Measurements from ENCODE around the gene CAMTA1. TPM values are rescaled to one million over a fixed set of nuclear protein-coding genes. Genes with fewer than 3 reads are reported as not detected.

CAMTA1 gene
- total RNA-seq, 1 donor from 2014 or later = 63.8 TPM

DNA sequence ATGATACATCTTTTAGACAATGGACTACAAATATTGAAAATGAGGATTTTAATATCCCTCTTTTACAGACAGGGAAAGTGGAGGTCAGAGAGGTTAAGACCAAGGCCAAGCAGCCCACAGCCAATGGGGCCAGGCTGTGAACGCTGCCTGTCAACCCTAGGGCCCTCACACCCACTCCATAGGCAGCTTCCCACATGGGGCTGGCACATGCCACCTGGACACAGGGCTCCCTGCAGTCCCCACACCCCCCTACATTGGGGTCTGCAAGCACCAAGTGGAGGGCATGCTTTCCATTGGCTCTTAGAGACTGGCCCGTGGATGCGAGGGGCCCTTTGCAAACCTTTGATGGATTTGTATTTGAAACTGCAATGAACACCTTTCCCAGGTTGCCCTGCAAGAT lies 637.3 kb downstream of the CAMTA1 start:
- Mint-ChIP-seq H3K4me1 (ENCODE audit: low read depth) (peaks cover 59% of the 10 kb centered on the region), H3K4me3 (ENCODE audit: unreplicated experiment) (no peak overlapping the region), H3K27me3 (ENCODE audit: low read depth) (no peaks in the 10 kb centered on the region), H3K27ac (ENCODE audit: unreplicated experiment) (no peak overlapping the region), H3K36me3 (ENCODE audit: low read depth) (peaks cover 4% of the 10 kb centered on the region), H3K9me3 (ENCODE audit: low read depth) (peaks cover 5% of the 10 kb centered on the region)
- DNase-seq (ENCODE audit: low spot score) = peak; percentile 41
- TF ChIP-seq, protein P1, sequence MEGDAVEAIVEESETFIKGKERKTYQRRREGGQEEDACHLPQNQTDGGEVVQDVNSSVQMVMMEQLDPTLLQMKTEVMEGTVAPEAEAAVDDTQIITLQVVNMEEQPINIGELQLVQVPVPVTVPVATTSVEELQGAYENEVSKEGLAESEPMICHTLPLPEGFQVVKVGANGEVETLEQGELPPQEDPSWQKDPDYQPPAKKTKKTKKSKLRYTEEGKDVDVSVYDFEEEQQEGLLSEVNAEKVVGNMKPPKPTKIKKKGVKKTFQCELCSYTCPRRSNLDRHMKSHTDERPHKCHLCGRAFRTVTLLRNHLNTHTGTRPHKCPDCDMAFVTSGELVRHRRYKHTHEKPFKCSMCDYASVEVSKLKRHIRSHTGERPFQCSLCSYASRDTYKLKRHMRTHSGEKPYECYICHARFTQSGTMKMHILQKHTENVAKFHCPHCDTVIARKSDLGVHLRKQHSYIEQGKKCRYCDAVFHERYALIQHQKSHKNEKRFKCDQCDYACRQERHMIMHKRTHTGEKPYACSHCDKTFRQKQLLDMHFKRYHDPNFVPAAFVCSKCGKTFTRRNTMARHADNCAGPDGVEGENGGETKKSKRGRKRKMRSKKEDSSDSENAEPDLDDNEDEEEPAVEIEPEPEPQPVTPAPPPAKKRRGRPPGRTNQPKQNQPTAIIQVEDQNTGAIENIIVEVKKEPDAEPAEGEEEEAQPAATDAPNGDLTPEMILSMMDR (IDR thresholded peaks at IDR 0.05) = no peak

DNA sequence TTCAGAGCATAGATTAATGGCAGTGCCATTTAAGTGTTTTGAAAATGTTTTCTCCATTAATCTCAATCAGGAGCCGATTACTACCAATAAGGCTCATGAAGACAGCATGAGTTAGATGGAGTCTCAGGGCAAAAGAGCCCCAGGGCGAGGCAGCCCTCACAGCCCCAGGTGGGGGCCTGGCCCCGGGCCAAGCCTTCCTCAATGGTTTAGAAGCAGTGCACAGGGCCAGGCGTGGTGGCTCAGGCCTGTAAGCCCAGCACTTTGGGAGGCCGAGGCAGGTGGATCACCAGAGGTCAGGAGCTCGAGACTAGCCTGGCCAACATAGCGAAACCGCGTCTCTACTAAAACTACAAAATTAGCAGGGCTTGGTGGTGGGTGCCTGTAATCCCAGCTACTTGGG lies 637.7 kb downstream of the CAMTA1 start:
- peaks cover 3% of the 10 kb centered on the region for H3K36me3 Mint-ChIP-seq (ENCODE audit: low read depth)
- H3K27ac Mint-ChIP-seq (ENCODE audit: unreplicated experiment) = no peak overlapping the region
- peaks cover 63% of the 10 kb centered on the region for H3K4me1 Mint-ChIP-seq (ENCODE audit: low read depth)
- H3K4me3 Mint-ChIP-seq (ENCODE audit: unreplicated experiment) = no peak overlapping the region
- no peaks in the 10 kb centered on the region for H3K27me3 Mint-ChIP-seq (ENCODE audit: low read depth)
- peak; percentile 50 for DNase-seq (ENCODE audit: low spot score)
- H3K9me3 Mint-ChIP-seq (ENCODE audit: low read depth) = peaks cover 1% of the 10 kb centered on the region
- TF ChIP-seq, protein P1 (IDR thresholded peaks at IDR 0.05) = no peak

DNA sequence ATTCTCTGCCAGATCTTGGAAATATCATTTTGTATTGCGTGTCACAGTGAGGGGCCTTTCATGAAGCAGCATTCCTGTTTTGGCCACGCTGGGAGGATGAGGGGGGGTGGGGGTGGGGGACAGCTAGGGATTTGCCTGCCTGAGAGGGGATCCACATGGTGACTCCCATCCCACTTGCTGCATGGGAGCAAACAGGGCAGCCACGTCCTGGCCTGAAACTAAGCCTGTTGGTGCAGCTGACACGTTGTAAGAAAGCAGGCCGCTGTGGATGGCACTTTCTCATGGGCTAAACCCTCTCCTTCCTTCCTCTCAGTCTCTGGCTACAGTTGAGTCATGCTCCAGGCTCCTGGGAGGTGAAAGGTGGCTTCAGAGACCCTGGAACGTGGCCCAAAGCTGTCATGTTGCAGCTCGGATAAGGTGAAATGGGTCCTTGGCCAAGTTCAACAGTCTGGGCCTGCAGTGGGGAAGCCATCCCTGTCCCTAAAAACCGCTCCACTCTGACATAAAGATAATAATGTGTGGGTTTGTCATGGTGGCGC lies 639.2 kb downstream of the CAMTA1 start:
- H3K36me3 Mint-ChIP-seq (ENCODE audit: low read depth) = no peaks in the 10 kb centered on the region
- TF ChIP-seq, protein P1 (IDR thresholded peaks at IDR 0.05) = no peak
- peak; percentile 15 for DNase-seq (ENCODE audit: low spot score)
- H3K27ac Mint-ChIP-seq (ENCODE audit: unreplicated experiment) = peak overlapping the region; percentile 62
- no peaks in the 10 kb centered on the region for H3K27me3 Mint-ChIP-seq (ENCODE audit: low read depth)
- no peaks in the 10 kb centered on the region for H3K9me3 Mint-ChIP-seq (ENCODE audit: low read depth)
- peaks cover 65% of the 10 kb centered on the region for H3K4me1 Mint-ChIP-seq (ENCODE audit: low read depth)
- H3K4me3 Mint-ChIP-seq (ENCODE audit: unreplicated experiment) = no peak overlapping the region

DNA sequence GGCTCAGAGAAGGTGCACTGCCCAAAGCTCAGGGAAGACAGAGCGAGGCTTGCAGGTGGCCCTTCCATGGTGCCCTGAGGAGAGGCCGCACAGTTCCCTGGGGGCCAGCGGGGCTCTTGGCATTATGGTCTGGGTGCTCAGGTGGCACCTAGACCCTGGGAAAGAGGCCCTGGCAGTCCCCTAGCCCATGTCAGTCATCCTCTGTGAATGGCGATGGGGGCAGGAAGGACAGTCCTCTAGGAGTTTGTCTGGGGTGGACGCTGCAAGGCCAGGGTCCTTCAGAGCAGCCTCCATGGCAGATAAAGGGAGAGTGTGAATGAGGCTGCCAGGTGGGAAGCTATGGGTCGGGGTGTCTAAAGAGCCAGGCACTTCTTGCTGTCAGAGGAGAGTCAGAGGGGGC lies 640.0 kb downstream of the CAMTA1 start:
- peaks cover 57% of the 10 kb centered on the region for H3K4me1 Mint-ChIP-seq (ENCODE audit: low read depth)
- no peaks in the 10 kb centered on the region for H3K9me3 Mint-ChIP-seq (ENCODE audit: low read depth)
- no peaks in the 10 kb centered on the region for H3K27me3 Mint-ChIP-seq (ENCODE audit: low read depth)
- H3K4me3 Mint-ChIP-seq (ENCODE audit: unreplicated experiment) = no peak overlapping the region
- TF ChIP-seq, protein P1 (IDR thresholded peaks at IDR 0.05) = no peak
- H3K27ac Mint-ChIP-seq (ENCODE audit: unreplicated experiment) = peak overlapping the region; percentile 62
- peak; percentile 57 for DNase-seq (ENCODE audit: low spot score)
- H3K36me3 Mint-ChIP-seq (ENCODE audit: low read depth) = no peaks in the 10 kb centered on the region

DNA sequence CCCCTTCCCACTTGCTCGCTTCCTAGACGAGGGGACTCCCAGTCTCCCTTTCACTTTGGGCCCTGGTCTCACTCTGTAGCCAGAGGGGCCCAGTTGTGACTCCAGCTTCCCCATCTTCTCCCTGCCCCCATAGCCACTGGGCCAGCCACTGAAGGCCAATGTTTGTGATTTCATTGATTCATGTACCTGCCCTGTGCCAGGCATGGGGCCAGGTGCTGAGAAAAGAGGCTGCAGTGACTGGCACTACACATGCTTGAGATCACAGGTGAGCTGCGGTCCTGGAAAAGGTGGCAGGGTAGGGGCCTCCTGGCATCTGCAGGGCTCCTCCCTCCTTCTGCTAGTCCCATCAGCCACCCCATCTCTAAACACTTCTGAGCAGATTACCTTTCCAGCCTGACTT lies 640.5 kb downstream of the CAMTA1 start:
- DNase-seq (ENCODE audit: low spot score) = peak; percentile 79
- H3K4me1 Mint-ChIP-seq (ENCODE audit: low read depth) = peaks cover 51% of the 10 kb centered on the region
- H3K27ac Mint-ChIP-seq (ENCODE audit: unreplicated experiment) = no peak overlapping the region
- H3K9me3 Mint-ChIP-seq (ENCODE audit: low read depth) = no peaks in the 10 kb centered on the region
- H3K27me3 Mint-ChIP-seq (ENCODE audit: low read depth) = no peaks in the 10 kb centered on the region
- no peaks in the 10 kb centered on the region for H3K36me3 Mint-ChIP-seq (ENCODE audit: low read depth)
- TF ChIP-seq, protein P1 (IDR thresholded peaks at IDR 0.05) = no peak
- H3K4me3 Mint-ChIP-seq (ENCODE audit: unreplicated experiment) = no peak overlapping the region
